Endometrial microvascular endothelial cells (primary cell): ENCODE results near the gene WNT4. TPM values are rescaled to one million over a fixed set of nuclear protein-coding genes. Genes with fewer than 3 reads are reported as not detected.
"Not testable (repeated sequence)": the region's sequence is repeated elsewhere in the genome, so short reads cannot be mapped to it uniquely, and the experiment has no call there.

Experiments
- in situ Hi-C: cut with HindIII; loops from 2 replicates; pipeline ENCODE4 v1.10.0; 2017; ENCODE audit warnings: low sequenced_read_pairs, low pct_unique_long_range_greater_than_20kb; ENCODE audit errors: inconsistent ontology term
- total RNA-seq: library from RNA; depleted of rRNA; stranded (reverse); fragments of >200 nt; gene quantifications from one replicate; pipeline ENCODE4 v1.2.3, GENCODE V29; 2015; ENCODE audit errors: inconsistent ontology term

The WNT4 gene
- total RNA-seq, 1 donor from 2014 or later, result not detected

- in situ Hi-C loops, result no loop called here
Measured at GRCh38 chr1:22096036-22096435, 46.9 kb downstream of the WNT4 start.

DNA sequence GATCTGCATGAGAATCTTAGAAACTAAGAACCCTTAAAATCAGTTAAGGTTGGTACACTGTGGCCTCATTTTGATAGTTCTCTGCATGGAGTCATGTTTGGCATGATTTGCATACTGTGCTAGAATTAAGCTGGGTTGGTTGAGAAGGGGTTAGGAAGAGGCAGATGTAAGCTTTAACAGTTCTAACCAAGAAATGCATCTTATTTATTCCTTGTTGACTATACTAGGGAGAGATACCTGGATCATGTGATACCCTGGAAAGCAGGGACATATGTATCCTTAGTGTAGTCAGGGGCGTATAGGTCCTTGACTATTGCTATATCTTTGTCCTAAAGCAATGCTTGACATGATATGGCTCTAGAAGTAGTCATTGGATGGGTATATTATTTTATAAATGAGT lies 49.4 kb downstream of the WNT4 start:
- in situ Hi-C loops, result no loop called here

DNA sequence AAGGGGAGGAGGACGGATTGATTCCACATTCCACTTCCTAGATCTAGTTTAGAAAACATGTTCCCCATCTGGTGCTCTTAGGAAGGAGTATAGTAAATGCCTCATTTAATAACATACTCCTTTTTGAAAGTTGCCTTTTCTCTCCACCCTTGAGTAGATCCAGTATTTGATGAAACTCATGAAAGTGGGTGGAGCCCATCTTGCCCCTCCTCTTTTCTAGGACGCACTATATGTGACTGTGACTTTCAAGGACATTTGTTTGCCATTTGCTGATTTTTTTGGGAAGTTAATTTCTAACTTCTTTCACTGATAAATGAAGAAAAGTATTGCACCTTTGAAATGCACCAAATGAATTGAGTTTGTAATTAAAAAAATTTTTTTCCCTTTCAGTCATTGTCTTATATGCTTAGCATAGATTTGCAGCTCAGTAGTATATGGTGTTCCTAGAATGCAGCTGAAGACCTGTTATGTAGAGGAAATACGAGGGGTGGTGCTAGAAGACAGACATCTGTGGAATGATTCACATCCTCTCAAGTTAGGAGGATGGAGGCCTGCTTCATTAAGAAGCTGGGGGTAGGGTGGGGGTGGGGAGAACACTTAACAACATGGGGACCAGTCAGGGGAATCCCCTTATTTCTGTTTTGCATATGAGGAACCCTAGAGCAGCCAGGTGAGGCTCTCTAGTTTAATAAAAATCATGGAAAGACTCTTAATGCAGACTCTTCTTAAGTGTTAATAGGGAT lies 50.7 kb downstream of the WNT4 start:
- in situ Hi-C loops, result not testable (repeated sequence)

DNA sequence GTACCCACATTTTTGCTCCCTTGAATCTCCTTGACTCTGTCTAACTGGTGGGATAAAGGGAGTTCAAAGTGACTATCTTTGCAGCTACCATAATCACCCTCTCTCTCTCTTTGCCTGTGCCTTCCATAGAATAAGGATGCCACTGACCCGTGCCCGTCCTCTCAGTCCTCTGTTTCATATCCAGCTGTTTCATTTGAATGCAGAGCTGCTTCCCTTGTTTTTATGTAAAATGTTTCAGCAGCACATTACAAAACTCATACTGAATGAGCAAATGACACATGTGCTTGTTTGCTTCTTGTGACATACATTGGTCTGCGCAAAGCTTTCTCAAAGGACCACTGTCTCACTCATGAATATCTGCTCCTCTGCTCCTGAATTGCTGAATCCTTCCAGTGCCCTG lies 52.0 kb downstream of the WNT4 start:
- in situ Hi-C loops, result no loop called here

DNA sequence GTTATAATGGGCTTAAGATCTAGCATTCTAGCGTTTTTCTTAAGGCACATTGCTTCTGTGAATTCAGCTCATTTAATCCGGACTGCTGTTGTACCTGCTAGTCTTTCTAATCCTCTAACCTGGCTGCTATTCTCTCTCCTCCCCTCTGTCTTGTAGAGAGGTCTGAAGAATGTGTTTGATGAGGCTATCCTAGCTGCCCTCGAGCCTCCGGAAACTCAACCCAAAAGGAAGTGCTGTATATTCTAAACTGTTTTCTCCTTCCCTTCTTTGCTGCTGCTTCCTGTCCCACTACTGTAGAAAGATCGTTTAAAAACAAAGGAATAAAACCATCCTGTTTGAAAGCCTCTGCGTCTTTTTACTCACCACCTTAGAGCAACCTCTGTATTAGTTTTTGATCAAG lies 53.1 kb downstream of the WNT4 start:
- in situ Hi-C loops, result no loop called here

DNA sequence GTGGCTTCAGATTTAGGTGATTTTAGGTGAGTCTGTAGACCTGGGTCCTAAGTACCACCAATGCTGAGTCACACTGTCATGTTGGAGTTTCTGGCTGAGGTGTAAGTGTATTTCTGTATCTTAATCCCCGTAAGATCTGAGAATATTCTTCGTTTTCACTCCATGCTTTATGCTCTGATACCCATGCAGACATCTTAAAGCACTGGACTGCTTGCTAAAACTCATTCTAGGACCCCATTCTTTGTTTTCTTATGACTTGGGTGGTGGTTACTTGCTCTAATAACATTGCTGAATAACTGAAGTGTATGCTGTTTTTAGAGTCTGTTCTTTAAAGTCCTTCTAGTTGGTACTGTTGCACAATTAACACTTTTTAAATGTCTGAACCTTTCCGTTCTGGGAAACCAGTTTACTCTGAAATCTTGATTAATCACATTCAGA lies 53.7 kb downstream of the WNT4 start:
- in situ Hi-C loops, result no loop called here

DNA sequence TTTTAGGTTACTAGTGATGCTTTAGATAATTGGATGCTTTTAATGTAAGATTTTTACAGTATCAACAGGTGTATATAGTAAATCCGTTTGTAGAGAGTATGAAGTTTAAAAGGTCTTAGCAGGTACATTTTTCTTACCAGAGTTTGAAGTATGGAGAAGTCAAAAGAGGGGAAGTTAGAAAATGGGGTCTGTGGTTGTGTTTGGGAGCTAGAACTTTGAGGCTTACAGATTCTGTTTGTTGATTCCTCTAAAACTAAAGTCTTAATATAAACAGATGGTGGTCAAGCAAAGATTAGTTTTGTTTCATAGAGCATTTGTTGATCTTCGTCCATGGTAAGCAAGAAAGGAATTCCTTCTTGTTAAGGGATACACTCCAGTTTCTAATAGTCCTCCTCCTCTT lies 54.6 kb downstream of the WNT4 start:
- in situ Hi-C loops, result no loop called here

GRCh38 chr1:22080191-22080590 lies 62.7 kb downstream of the WNT4 start:
- in situ Hi-C loops, result no loop called here

DNA sequence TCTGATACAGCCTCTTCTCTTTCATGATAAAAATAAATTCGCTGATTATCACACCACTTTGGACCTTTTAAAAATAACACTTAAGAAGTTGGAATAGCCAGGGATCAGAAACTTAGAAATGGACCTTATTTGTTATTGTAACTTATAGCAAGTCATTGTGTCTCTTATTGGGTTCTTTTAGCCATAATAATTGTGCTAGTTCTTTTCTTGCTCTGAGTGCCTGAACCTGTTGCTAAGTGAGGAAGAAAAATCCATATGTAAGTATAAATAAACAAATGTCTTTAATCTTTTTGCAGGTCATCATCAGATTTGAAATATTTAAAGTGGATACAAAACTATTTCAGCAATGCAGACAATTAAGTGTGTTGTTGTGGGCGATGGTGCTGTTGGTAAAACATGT lies 64.8 kb downstream of the WNT4 start:
- in situ Hi-C loops, result no loop called here

DNA sequence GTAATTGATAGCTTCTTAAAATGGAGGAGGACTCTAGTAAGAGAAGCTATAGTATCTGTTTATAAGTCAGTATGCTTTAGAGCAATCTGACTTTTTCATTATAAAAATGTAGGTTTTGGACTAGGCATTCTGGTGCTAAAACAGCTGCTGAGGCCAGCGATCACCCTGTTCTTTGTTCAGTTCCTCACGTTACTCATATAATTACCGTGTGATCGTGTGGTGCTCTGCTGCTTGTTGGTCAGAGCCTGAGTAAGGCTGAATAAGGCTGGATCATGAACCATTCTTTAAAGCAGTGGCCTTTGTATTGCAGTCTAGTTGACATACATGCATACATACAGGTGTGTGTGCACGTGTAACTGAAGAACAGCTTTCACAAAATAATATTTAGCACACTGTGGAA lies 65.2 kb downstream of the WNT4 start:
- in situ Hi-C loops, result no loop called here

DNA sequence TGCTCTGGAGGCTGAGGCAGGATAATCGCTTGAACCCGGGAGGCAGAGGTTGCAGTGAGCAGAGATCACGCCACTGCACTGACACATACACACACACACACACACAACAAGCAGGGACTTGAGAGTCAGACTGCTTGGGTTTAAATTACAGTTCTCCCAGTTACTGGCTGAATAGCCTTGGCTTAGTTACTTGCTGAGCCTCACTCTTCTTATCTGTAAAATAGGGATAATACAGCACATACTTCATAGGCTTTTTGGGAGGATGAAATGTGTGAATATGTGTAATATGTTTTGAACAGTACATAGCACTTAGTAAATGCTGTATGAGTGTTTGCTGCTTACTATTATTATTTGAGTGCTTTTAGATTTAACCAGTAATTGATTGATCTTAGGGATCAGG lies 66.6 kb downstream of the WNT4 start:
- in situ Hi-C loops, result no loop called here

- in situ Hi-C loops, result no loop called here
Measured at GRCh38 chr1:22075718-22076117, 67.2 kb downstream of the WNT4 start.

DNA sequence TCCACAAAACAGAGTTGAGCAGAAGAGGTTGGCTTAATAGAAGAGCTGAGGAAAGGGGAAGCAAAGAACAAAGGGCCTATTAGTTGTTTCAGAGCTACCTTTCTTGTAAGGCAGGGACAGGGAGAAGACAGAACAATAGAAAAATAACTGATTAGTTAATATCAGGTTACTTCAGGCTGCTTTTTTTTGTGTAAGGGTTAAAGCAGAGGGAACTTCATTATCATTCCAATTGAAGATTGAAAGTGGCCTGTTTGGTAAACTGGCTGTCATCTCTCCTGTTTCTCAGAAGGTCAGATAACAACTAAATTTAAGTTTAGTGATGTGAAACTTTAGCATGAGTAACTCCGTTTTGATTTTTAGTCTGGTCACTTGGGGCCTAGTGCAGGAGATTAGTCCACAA lies 68.1 kb downstream of the WNT4 start:
- in situ Hi-C loops, result no loop called here

DNA sequence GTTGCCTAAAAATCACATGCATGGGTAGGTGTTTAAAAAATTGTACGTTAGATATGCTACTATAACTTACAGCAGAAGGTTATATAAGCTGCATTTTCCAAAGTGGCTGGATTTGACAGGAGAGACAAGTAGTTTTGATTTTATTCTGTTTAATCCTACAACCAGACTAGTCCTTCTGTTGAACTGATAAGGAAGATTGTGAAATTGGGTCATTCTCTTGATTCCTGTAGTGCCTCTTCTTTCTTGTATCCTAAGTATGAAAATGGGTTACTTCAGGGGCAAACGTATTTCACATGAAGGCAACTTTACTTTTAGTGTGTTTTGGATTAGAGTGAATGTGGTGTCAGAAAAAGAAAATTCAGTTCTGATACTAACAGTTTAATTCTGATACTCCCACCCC lies 71.4 kb downstream of the WNT4 start:
- in situ Hi-C loops, result no loop called here

Other genes with a start within 250 kb of the WNT4 start
- gene HSPG2, start 205.8 kb downstream of the WNT4 start, total RNA-seq, result 464 TPM
- gene CELA3B, start 166.1 kb downstream of the WNT4 start, total RNA-seq, result not detected
- gene CELA3A, start 141.4 kb downstream of the WNT4 start, total RNA-seq, result not detected
- 554 TPM for gene CDC42, start 90.4 kb downstream of the WNT4 start, total RNA-seq